Measurements from ENCODE around the gene GOLT1A.
A peak's percentile ranks its signal among the peaks of the same experiment; 100 is the strongest.

Gene GOLT1A

GRCh38 chr1:204153667-204154066, 60.1 kb downstream of the GOLT1A start:
- no peak for DNase-seq

GRCh38 chr1:204152310-204153044, 61.3 kb downstream of the GOLT1A start:
- no peak for DNase-seq

GRCh38 chr1:204151552-204152309, 62.1 kb downstream of the GOLT1A start, which contains the start of gene ETNK2:
ETNK2 (minus strand) TSS chr1:204152044; CDS start chr1:204151852, 192 bp downstream.
- peak; percentile 9 for DNase-seq

- DNase-seq, result no peak
Measured at GRCh38 chr1:204150702-204151551, 62.9 kb downstream of the GOLT1A start.

- DNase-seq, result no peak
Measured at GRCh38 chr1:204149635-204150565, 63.9 kb downstream of the GOLT1A start.

GRCh38 chr1:204149107-204149506, 64.7 kb downstream of the GOLT1A start:
- no peak for DNase-seq
